ENCODE measurements around the gene SH3RF2.
A peak's percentile ranks its signal among the peaks of the same experiment; 100 is the strongest.
"Not testable (repeated sequence)": the region's sequence is repeated elsewhere in the genome, so short reads cannot be mapped to it uniquely, and the experiment has no call there.

The SH3RF2 gene, protein sequence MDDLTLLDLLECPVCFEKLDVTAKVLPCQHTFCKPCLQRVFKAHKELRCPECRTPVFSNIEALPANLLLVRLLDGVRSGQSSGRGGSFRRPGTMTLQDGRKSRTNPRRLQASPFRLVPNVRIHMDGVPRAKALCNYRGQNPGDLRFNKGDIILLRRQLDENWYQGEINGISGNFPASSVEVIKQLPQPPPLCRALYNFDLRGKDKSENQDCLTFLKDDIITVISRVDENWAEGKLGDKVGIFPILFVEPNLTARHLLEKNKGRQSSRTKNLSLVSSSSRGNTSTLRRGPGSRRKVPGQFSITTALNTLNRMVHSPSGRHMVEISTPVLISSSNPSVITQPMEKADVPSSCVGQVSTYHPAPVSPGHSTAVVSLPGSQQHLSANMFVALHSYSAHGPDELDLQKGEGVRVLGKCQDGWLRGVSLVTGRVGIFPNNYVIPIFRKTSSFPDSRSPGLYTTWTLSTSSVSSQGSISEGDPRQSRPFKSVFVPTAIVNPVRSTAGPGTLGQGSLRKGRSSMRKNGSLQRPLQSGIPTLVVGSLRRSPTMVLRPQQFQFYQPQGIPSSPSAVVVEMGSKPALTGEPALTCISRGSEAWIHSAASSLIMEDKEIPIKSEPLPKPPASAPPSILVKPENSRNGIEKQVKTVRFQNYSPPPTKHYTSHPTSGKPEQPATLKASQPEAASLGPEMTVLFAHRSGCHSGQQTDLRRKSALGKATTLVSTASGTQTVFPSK

DNA sequence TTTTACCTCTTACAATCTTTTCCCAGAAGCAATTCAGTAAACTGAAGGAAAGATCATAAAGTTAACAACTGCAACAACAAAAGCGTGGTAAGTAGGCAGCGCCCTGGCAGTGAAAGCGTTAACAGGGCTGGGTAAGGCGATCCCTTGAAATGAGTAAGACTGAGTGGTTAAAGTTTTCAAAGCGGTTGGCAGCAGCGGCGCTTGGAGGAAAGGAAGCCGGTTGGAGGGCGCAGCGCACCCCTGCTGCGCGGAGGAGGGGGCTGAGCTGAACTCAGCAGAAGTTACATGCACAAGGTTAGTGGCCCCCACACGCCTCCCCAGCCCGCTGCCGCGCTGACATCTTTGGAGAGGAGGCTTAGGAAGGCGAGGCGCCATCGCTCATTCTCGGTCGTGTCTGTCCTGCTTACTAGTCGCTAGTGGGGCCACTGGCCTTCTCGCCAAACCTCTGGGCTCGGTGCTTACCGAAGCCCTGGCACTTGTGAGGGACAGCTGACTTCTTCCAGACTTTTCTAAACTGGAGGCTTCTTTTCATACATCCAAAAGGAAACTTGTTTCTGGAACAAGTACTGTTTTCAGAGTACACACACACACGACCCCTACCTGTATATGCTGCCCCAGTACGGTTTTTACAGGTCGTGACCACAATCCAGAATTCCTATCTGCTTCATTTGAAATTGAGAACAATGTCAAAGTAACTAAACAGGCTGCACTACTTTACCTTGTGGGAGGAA lies at the start of gene SH3RF2:
Gene SH3RF2, plus strand, starts transcription at position 178 of the 731 bp plus-strand sequence. CDS start 1,351 bp downstream, outside the sequence.
- H3K4me3 ChIP-seq (ENCODE audit: low read depth, low read length) = peak within 1 kb of the TSS; percentile 35
- in situ Hi-C loops (cut with HindIII; ENCODE audit: low sequenced_read_pairs) = no loop called here
- DNase-seq (ENCODE audit: low read depth) = peak; percentile 85
- TF ChIP-seq, protein P1, sequence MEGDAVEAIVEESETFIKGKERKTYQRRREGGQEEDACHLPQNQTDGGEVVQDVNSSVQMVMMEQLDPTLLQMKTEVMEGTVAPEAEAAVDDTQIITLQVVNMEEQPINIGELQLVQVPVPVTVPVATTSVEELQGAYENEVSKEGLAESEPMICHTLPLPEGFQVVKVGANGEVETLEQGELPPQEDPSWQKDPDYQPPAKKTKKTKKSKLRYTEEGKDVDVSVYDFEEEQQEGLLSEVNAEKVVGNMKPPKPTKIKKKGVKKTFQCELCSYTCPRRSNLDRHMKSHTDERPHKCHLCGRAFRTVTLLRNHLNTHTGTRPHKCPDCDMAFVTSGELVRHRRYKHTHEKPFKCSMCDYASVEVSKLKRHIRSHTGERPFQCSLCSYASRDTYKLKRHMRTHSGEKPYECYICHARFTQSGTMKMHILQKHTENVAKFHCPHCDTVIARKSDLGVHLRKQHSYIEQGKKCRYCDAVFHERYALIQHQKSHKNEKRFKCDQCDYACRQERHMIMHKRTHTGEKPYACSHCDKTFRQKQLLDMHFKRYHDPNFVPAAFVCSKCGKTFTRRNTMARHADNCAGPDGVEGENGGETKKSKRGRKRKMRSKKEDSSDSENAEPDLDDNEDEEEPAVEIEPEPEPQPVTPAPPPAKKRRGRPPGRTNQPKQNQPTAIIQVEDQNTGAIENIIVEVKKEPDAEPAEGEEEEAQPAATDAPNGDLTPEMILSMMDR (IDR thresholded peaks at IDR 0.05; ENCODE audit: low read depth, low read length, missing control alignments) = no peak

DNA sequence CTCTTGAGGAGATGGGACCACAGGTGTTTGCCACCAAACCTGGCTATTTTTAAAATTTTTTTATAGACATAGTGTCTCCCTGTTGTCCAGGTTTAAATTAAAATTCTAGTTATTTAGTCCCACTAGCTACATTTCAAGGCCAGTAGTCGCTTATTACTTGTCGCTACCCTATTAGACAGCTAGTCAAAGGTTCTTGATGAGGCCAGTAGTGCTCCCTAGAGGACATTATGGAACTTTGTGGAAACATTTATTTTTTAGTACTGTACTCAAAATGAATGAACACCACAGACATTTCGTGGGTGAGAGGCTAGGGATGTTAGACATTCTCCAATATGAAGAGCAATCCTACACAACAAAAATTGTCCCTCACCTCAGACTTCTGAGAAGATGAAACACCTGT lies 49.2 kb upstream of the SH3RF2 start:
- in situ Hi-C loops (cut with HindIII; ENCODE audit: low sequenced_read_pairs) = no loop called here
- H3K4me3 ChIP-seq (ENCODE audit: low read depth, low read length) = no peak overlapping the region
- no peak for DNase-seq (ENCODE audit: low read depth)
- TF ChIP-seq, protein P1 (IDR thresholded peaks at IDR 0.05; ENCODE audit: low read depth, low read length, missing control alignments) = no peak

DNA sequence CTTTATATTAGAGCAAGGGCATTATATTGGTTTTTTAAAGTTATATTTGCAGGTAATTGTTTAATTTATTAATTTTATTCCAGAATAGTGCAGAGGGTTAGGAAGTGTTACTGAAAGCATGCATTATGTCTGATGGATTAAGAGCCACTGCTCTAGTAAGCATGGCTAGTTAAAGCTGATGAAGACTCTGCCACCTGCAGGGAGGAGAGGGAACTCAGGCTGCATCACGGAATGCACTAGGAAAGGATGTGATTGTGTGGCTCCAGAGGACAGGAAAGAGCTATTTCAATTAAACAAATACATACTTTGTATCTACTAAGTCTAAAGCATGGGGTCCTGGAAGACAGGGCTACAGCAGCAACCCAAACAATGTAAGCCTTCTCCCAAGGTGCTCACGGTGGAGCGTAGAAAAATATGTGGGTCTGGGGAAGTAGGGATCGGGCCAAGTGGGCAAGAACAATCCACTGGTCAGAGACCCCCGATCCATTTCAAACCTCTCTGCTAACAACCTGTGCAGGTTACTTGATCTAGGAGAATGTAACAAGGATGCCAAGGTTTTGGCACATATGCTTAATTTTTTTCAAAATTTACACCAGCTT lies 48.3 kb upstream of the SH3RF2 start:
- in situ Hi-C loops (cut with HindIII; ENCODE audit: low sequenced_read_pairs) = no loop called here
- H3K4me3 ChIP-seq (ENCODE audit: low read depth, low read length) = no peak overlapping the region
- DNase-seq (ENCODE audit: low read depth) = peak; percentile 39
- TF ChIP-seq, protein P1 (IDR thresholded peaks at IDR 0.05; ENCODE audit: low read depth, low read length, missing control alignments) = peak; percentile 95

DNA sequence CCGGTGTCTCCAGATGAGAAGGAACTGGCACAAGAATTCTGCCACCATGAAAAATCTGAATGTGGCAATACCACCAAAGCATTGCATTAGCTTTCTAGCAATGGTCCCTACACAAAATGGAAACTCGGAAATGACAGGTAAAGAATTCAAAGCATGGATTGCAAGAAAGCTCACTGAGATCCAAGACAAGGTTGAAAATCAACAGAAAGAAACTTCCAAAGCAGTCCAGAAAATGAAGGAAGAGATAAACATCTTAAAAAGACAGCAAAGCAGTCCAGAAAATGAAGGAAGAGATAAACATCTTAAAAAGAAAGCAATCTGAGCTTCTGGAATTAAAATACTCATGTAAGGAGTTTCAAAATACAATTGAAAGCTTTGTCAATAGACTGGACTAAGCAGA lies 46.8 kb upstream of the SH3RF2 start:
- TF ChIP-seq, protein P1 (IDR thresholded peaks at IDR 0.05; ENCODE audit: low read depth, low read length, missing control alignments) = no peak
- in situ Hi-C loops (cut with HindIII; ENCODE audit: low sequenced_read_pairs) = no loop called here
- DNase-seq (ENCODE audit: low read depth) = no peak
- H3K4me3 ChIP-seq (ENCODE audit: low read depth, low read length) = no peak overlapping the region

DNA sequence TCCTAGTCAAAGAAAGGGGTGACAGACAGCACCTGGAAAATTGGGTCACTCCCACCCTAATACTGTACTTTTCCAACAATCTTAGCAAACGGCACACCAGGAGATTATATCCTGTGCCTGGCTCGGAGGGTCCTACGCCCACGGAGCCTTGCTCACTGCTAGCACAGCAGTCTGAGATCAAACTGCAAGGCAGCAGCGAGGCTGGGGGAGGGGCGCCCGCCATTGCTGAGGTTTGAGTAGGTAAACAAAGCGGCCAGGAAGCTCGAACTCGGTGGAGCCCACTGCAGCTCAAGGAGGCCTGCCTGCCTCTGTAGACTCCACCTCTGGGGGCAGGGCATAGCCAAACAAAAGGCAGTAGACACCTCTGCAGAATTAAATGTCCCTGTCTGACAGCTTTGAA lies 45.0 kb upstream of the SH3RF2 start:
- DNase-seq (ENCODE audit: low read depth); H3K4me3 ChIP-seq (ENCODE audit: low read depth, low read length); in situ Hi-C loops (cut with HindIII; ENCODE audit: low sequenced_read_pairs): not testable (repeated sequence)

DNA sequence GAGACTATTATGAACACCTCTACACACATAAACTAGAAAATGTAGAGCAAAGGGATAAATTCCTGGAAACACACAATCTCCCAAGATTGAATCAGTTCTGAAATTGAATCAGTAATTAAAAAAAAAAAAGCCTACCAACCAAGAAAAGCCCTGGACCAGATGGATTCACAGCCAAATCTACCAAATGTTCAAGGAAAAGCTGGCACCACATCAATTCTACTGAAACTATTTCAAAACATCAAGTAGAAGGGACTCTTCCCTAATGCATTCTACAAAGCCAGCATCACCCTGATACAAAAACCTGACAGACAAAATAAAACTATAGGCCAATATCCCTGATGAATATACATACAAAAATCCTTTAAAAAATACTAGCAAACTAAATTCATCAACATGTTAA lies 38.2 kb upstream of the SH3RF2 start:
- TF ChIP-seq, protein P1 (IDR thresholded peaks at IDR 0.05; ENCODE audit: low read depth, low read length, missing control alignments) = no peak
- in situ Hi-C loops (cut with HindIII; ENCODE audit: low sequenced_read_pairs) = no loop called here
- no peak for DNase-seq (ENCODE audit: low read depth)

More for the DNA sequence above, 38.2 kb upstream of the SH3RF2 start:
- no peak overlapping the region for H3K4me3 ChIP-seq (ENCODE audit: low read depth, low read length)

All from astrocyte of the cerebellum (primary cell).